BJ (cell line): ENCODE data around the gene ATXN1. TPM values are rescaled to one million over a fixed set of nuclear protein-coding genes. Genes with fewer than 3 reads are reported as not detected.
"Not testable (repeated sequence)": the region's sequence is repeated elsewhere in the genome, so short reads cannot be mapped to it uniquely, and the experiment has no call there.

Source experiments
- CTCF ChIA-PET: fragments of 350-600 bp; formaldehyde crosslinking; extraction: SDS; loops from one replicate; lab custom pipeline; 2021; ENCODE audit warnings: antibody characterized with exemption, inconsistent platforms; lab: Yijun Ruan, JAX
- POLR2A ChIA-PET: fragments of 300-600 bp; sonication (Branson Sonifier 250); formaldehyde crosslinking; extraction: SDS; loops from one replicate; lab custom pipeline; 2021; ENCODE audit warnings: antibody characterized with exemption; lab: Charles Lee
- DNase-seq: peaks from one replicate; pipeline ENCODE4 v3.0.0-alpha.2; 2011; ENCODE audit warnings: low read depth
- H3K27me3 ChIP-seq: 2 replicates; pipeline ENCODE4 v1.6.0; 2011; ENCODE audit warnings: low read length; ENCODE audit not compliant: control insufficient read depth, insufficient read depth
- H3K36me3 ChIP-seq: 2 replicates; pipeline ENCODE4 v1.5.1; 2011; ENCODE audit warnings: low read length; ENCODE audit not compliant: control insufficient read depth, insufficient read depth
- H3K4me3 ChIP-seq: 2 replicates; pipeline ENCODE4 v1.5.1; 2011; ENCODE audit warnings: low read depth, mild to moderate bottlenecking, control low read depth, low read length
- polyA plus RNA-seq: library from polyadenylated mRNA; depleted of rRNA; stranded (reverse); fragments of >200 nt; gene quantifications from 2 replicates; pipeline ENCODE4 v1.2.3, GENCODE V29; 2011
- TF ChIP-seq, protein P1 (sequence below): IDR thresholded peaks from 2 replicates; pipeline ENCODE4 v1.5.1; 2011; ENCODE audit warnings: low read depth, mild to moderate bottlenecking, control low read depth, inconsistent platforms, low read length, moderate library complexity; ENCODE audit not compliant: insufficient read depth

The ATXN1 gene
- polyA plus RNA-seq, 1 experiment = 60.2 TPM

DNA sequence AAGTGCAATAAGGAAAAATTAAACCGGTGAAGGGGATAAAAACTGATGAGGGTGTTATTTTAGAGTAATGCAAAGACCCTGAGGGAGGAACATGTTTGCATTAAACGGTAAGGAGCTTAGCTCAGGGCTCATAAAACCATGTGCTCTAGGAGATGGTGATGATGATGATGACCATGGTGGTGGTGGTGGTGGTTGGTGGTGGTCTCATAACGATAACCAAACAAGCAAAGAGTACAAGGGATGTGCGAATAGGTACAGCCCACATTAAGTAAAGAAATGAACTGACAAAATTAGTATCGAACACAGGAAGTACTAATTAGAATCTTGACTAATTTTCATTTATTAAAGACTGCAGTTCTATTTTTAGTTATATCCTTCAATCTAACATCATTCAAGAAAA lies 139.1 kb downstream of the ATXN1 start:
- ChIA-PET CTCF (interaction anchor here (0.9 to 1.5 kb wide), 3 partner anchors 10 to 290 kb away, joined by 3 read pairs; no protein-coding TSS in a partner anchor), POLR2A (interaction anchor here (0.7 kb wide), 1 partner anchor 90 kb away, joined by 7 read pairs; no protein-coding TSS in a partner anchor)
- Histone ChIP-seq H3K4me3 (no peak overlapping the region), H3K27me3 (no peaks in the 10 kb centered on the region), H3K36me3 (no peaks in the 10 kb centered on the region; the same call in 1 of the 2 replicates)
- TF ChIP-seq, protein P1, sequence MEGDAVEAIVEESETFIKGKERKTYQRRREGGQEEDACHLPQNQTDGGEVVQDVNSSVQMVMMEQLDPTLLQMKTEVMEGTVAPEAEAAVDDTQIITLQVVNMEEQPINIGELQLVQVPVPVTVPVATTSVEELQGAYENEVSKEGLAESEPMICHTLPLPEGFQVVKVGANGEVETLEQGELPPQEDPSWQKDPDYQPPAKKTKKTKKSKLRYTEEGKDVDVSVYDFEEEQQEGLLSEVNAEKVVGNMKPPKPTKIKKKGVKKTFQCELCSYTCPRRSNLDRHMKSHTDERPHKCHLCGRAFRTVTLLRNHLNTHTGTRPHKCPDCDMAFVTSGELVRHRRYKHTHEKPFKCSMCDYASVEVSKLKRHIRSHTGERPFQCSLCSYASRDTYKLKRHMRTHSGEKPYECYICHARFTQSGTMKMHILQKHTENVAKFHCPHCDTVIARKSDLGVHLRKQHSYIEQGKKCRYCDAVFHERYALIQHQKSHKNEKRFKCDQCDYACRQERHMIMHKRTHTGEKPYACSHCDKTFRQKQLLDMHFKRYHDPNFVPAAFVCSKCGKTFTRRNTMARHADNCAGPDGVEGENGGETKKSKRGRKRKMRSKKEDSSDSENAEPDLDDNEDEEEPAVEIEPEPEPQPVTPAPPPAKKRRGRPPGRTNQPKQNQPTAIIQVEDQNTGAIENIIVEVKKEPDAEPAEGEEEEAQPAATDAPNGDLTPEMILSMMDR = no peak
- no peak for DNase-seq

DNA sequence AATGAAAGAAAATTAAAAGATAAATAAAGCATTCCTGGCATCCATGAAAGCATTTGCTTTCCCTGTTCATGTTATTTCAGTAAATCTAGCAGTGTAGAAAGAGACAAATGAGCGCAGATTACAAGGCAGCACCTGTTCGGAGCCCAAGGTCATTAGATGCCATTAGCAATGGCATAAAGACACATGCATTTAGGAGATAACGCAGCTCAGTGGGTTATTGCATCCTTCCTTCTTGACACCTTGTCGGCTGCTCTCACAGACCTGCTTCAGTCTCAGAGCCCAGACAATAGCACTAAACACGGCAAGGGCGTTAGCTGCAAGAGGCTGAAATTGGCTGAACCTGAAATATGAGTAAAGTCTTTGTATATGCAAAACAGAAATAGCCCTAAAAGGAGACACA lies 140.3 kb downstream of the ATXN1 start:
- POLR2A ChIA-PET = no interaction called here
- Histone ChIP-seq H3K36me3 (no peaks in the 10 kb centered on the region), H3K27me3 (no peaks in the 10 kb centered on the region), H3K4me3 (no peak overlapping the region)
- DNase-seq = no peak
- CTCF ChIA-PET = interaction anchor here (1.5 to 1.6 kb wide), 2 partner anchors 19 to 141 kb away, joined by 3 to 4 read pairs; no protein-coding TSS in a partner anchor
- TF ChIP-seq, protein P1 = no peak

DNA sequence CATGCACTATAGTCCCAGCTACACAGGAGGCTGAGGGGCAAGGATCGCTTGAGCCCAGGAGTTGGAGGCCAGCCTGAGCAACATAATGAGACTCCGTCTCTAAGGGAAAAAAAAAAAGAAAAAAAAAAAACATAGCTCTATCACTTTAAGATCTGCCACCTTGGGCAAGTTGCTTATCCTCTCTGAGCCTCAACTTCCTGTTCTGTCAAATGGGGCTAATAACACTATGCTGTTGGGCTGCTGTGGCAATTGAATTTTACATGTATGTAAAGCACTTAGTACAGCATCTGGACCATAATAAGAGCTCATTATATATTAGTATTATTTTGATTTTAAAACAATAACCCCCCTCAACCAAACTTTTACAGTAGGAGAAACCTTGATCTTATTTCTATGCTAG lies 141.5 kb downstream of the ATXN1 start:
- no peak for DNase-seq
- TF ChIP-seq, protein P1 = no peak
- H3K27me3 ChIP-seq = no peaks in the 10 kb centered on the region
- CTCF ChIA-PET = interaction anchor here (1.1 to 1.6 kb wide), 4 partner anchors 18 to 117 kb away, joined by 3 to 4 read pairs (median 3); no protein-coding TSS in a partner anchor
- H3K36me3 ChIP-seq = no peaks in the 10 kb centered on the region
- POLR2A ChIA-PET = no interaction called here
- H3K4me3 ChIP-seq = no peak overlapping the region

DNA sequence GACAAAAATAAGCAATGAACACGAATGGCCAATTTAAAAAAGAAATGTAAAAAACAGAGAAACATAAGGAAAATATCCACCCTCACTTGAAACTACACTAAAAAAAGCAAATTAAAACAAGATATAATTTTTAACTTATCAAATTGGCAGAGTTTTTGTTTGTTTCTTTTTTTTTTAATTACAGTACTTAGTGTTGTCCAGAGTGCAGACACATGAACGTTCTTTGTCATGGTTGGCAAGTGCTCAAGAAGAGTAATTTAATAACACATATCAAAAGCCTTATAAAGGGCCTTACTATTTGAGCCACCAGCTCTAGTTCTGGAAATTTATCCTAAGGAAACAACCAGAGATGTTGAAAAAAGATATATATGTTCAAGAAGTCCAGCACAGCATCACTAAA lies 142.3 kb downstream of the ATXN1 start:
- no peak for DNase-seq
- ChIA-PET POLR2A (no interaction called here), CTCF (interaction anchor here (1.1 to 1.2 kb wide), 2 partner anchors 18 to 117 kb away, joined by 3 read pairs; no protein-coding TSS in a partner anchor)
- Histone ChIP-seq H3K27me3 (no peaks in the 10 kb centered on the region), H3K4me3 (no peak overlapping the region), H3K36me3 (no peaks in the 10 kb centered on the region)
- TF ChIP-seq, protein P1 = no peak

DNA sequence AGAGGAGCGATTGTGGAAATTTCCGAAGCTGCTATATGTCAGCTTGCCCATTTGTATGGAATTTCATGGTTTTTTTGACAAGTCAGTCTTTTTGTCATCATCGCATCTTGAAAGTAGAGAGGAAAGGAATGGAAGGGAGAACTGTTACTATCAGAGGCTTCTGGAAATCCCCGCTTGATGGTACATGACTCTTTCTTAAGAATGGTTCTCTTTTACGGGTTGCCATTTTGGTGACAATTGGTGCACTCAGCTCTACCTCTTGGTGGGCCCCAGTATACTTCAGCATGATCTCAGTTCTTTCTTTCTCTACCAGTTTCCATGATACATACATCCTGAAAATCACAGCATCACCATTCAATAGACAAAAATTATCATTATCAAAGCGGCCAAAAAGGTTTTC lies 146.0 kb downstream of the ATXN1 start:
- H3K27me3 ChIP-seq, H3K4me3 ChIP-seq, CTCF ChIA-PET, POLR2A ChIA-PET, DNase-seq, H3K36me3 ChIP-seq: not testable (repeated sequence)

DNA sequence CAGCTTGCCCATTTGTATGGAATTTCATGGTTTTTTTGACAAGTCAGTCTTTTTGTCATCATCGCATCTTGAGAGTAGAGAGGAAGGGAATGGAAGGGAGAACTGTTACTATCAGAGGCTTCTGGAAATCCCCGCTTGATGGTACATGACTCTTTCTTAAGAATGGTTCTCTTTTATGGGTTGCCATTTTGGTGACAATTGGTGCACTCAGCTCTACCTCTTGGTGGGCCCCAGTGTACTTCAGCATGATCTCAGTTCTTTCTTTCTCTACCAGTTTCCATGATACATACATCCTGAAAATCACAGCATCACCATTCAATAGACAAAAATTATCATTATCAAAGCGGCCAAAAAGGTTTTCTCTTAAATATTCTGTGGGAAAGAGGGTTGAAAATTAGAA lies 147.1 kb downstream of the ATXN1 start:
- DNase-seq, H3K36me3 ChIP-seq, CTCF ChIA-PET, H3K27me3 ChIP-seq, H3K4me3 ChIP-seq, POLR2A ChIA-PET: not testable (repeated sequence)

DNA sequence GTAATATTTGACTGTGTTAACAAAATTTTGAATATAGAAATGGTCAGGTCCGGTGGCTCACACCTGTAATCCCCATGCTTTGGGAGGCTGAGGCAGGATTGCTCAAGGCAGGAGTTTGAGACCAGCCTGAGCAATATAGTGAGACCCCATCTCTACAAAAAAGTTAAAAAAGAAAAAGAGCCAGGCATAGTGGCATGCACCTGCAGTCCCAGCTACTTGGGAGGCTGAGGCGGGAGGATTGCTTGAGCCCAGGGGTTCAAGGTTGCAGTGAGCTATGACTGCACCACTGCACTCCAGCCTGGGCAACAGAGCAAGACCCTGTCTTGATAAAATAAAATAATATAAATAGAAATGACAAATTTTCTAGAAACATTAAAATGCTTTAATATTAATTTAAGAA lies 147.8 kb downstream of the ATXN1 start:
- DNase-seq, H3K36me3 ChIP-seq, CTCF ChIA-PET, H3K4me3 ChIP-seq, H3K27me3 ChIP-seq: not testable (repeated sequence)
- POLR2A ChIA-PET = interaction anchor here (0.7 kb wide), 1 partner anchor 11 kb away, joined by 3 read pairs; no protein-coding TSS in a partner anchor
